Lower leg skin (tissue), 4 donors: ENCODE results near the gene LRRC47. TPM values are rescaled to one million over a fixed set of nuclear protein-coding genes. Genes with fewer than 3 reads are reported as not detected.
"Not testable (repeated sequence)": the region's sequence is repeated elsewhere in the genome, so short reads cannot be mapped to it uniquely, and the experiment has no call there.

Source experiments
- DNase-seq, 2 donors: peaks; one replicate each; pipeline ENCODE4 v3.0.0-alpha.2; 2019; ENCODE audit warnings: low spot score in 2 of 2
- H3K4me3 ChIP-seq: fragments of 200-600 bp; sonication (generic); 2 replicates; pipeline ENCODE4 v1.5.1; 2017; ENCODE audit warnings: mild to moderate bottlenecking, low read depth; ENCODE audit not compliant: poor library complexity, severe bottlenecking
- POLR2A ChIP-seq, 2 donors: fragments of 450-650 bp; IDR thresholded peaks; one replicate each; pipeline ENCODE4 v1.6.1; 2016 to 2017; ENCODE audit warnings: antibody characterized with exemption in 2 of 2, mild to moderate bottlenecking in 1 of 2, moderate library complexity in 1 of 2
- WGBS, 2 donors: methylation state at CpG; one replicate each; pipeline ENCODE4 v1.1.5; 2018; 5-methylcytosine and 5-hydroxymethylcytosine counted together
- intact Hi-C: fragments of 100-400 bp; cut with DNase I; formaldehyde crosslinking; loops from one replicate; pipeline ENCODE4 v1.15.0; 2023; ENCODE audit warnings: low total_unique reads
- total RNA-seq, 4 donors: library from RNA; depleted of rRNA; stranded (reverse); fragments of >200 nt; gene quantifications; one replicate each; pipeline ENCODE4 v1.1.0, GENCODE V29; 2016
- TF ChIP-seq, protein P1 (sequence below), 3 donors: fragments of 450-650 bp; IDR thresholded peaks; one replicate each; pipeline ENCODE4 v1.5.1; 2016; ENCODE audit warnings: antibody characterized with exemption in 3 of 3, mild to moderate bottlenecking in 3 of 3, moderate library complexity in 2 of 3

LRRC47 gene
- total RNA-seq, 4 donors from 2014 or later, result 43.6 to 55.3 (median 49.7) TPM

DNA sequence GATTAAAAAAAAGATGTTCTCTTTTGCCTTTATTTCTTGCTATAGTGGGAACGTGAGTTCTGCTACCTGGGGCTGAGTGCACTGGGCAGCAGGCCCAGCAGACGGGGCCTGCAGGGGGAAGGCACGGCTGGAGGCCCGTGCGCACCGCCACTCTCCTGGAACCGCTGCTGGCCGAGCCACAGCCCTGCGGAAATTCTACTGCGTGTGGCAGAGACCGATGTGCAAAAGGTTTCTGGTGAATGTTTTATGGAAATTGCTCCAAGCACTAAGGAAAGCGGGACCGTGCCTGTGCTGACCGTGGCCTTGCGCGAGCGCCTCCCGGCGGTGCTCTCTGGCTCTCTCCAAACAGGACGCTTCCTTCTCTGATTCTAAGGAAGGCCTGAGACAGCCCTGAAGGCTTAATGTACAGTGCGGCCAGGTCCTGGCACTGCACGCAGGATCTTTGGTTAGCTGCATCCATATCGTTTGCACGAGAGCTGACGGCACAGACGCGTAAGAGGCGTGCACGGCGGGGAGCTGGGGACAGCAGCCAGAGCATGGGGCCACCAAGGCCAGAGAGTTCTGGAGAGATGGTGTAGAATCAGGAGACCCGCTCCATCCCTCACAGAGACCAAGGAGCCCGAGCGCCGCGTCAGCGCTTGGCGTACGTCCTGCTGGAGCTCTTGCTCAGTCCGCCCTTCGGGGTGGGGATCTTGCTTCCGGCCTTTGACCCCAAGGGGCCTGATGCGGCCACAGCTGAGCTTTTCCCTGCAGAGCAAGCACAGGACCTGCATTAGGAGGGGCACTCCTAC is 18.7 kb upstream of the LRRC47 start:
- no peak overlapping the region for H3K4me3 ChIP-seq
- intact Hi-C loops, result no loop called here
- 90 to 92% methylated on average over 42 of the region's 42 CpGs for WGBS, 2 donors
- DNase-seq, result no peak
- TF ChIP-seq, protein P1, sequence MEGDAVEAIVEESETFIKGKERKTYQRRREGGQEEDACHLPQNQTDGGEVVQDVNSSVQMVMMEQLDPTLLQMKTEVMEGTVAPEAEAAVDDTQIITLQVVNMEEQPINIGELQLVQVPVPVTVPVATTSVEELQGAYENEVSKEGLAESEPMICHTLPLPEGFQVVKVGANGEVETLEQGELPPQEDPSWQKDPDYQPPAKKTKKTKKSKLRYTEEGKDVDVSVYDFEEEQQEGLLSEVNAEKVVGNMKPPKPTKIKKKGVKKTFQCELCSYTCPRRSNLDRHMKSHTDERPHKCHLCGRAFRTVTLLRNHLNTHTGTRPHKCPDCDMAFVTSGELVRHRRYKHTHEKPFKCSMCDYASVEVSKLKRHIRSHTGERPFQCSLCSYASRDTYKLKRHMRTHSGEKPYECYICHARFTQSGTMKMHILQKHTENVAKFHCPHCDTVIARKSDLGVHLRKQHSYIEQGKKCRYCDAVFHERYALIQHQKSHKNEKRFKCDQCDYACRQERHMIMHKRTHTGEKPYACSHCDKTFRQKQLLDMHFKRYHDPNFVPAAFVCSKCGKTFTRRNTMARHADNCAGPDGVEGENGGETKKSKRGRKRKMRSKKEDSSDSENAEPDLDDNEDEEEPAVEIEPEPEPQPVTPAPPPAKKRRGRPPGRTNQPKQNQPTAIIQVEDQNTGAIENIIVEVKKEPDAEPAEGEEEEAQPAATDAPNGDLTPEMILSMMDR (IDR thresholded peaks at IDR 0.05), result no peak
- no peak for TF ChIP-seq POLR2A (IDR thresholded peaks at IDR 0.05)

GRCh38 chr1:3814065-3814464 is 17.8 kb upstream of the LRRC47 start:
- intact Hi-C loops, result no loop called here
- WGBS, 2 donors, result 92 to 100% methylated on average over 2 of the region's 2 CpGs
- no peak for DNase-seq
- TF ChIP-seq, protein P1 (IDR thresholded peaks at IDR 0.05), result no peak
- no peak for TF ChIP-seq POLR2A (IDR thresholded peaks at IDR 0.05)
- no peak overlapping the region for H3K4me3 ChIP-seq

- TF ChIP-seq POLR2A (IDR thresholded peaks at IDR 0.05), result no peak
- TF ChIP-seq, protein P1 (IDR thresholded peaks at IDR 0.05), result no peak
- intact Hi-C loops, result no loop called here
- no peak overlapping the region for H3K4me3 ChIP-seq
- no peak for DNase-seq
- 37 to 65% methylated on average over 2 of the region's 2 CpGs for WGBS, 2 donors
These were observed 15.3 kb upstream of the LRRC47 start for GRCh38 chr1:3811595-3811911.

DNA sequence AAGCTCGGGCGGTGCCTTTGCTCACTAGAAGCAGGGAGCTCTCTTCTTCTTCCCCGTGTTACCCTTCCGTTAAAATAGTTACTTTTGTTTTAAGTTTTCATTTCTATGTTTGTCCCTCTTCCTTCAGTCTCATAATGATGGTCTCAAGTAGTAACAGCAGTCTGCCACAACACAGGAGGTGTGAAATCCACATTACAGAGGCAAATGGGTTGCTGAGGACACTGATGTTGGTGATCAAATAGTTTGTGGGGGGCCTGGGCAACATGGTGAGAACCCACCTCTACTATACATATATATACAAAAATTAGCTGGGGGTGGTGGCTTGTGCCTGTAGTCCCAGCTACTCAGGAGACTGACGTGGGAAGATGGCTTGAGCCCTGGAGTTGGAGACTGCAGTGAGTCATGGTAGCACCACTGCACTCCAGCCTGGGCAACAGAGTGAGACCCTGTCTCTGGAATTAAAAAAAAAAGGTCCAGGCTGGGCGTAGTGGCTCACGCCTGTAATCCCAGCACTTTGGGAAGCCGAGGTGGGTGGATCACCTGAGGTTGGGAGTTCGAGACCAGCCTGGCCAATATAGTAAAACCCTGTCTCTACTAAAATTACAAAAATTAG is 14.0 kb upstream of the LRRC47 start:
- H3K4me3 ChIP-seq, DNase-seq, intact Hi-C loops: not testable (repeated sequence)
- WGBS, 2 donors, result 72 to 86% methylated on average over 9 of the region's 9 CpGs

DNA sequence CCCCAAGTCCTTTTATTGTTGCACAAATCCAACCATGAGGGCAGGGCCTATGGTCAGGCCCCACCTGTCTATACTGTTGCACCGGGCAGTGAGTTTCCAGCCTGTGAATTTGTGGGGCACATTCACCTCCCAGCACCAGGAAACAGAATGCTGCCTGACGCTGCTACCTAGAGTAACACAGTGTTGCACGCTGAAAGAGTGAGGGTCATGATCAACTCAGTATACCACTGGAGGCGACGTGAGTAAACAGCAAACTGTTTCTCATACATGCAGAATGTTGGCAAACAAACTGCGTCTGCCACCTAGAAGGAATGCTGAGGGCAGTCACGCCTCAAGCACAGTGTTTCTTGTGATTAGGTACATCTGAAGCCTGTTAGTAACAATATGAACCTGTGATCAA is 13.4 kb upstream of the LRRC47 start:
- WGBS, 2 donors, result 64 to 77% methylated on average over 7 of the region's 7 CpGs
- no peak for TF ChIP-seq POLR2A (IDR thresholded peaks at IDR 0.05)
- TF ChIP-seq, protein P1 (IDR thresholded peaks at IDR 0.05), result no peak
- H3K4me3 ChIP-seq, result no peak overlapping the region
- intact Hi-C loops, result no loop called here
- no peak for DNase-seq

DNA sequence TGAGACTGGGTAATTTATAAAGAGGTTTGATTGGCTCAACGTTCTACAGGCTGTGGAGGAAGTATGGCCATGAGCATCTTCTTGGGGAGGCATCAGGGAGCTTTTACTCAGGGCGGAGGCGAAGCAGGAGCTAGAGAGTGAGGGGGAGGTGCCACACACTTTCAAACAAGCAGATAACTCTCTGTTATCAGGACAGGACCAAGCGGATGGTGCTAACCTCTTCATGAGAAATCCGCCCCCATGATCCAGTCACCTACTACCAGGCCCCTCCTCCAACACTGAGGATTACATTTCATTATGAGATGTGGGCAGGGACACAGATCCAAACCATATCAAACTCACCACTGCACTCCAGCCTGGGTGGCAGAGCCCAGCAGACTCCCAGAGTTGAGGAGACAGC is 11.5 kb upstream of the LRRC47 start:
- intact Hi-C loops, result no loop called here
- TF ChIP-seq, protein P1 (IDR thresholded peaks at IDR 0.05), result no peak
- no peak for TF ChIP-seq POLR2A (IDR thresholded peaks at IDR 0.05)
- H3K4me3 ChIP-seq, result no peak overlapping the region
- no peak for DNase-seq
- 71 to 84% methylated on average over 5 of the region's 5 CpGs for WGBS, 2 donors
